B cell (primary cell): ENCODE data around the gene CDC14A. TPM values are rescaled to one million over a fixed set of nuclear protein-coding genes. Genes with fewer than 3 reads are reported as not detected.

Source experiments
- ATAC-seq: fragments of 200-7000 bp; cut with Tn5 transposase; one replicate; pipeline ENCODE4 v1.10.0; 2021; ENCODE audit warnings: low read depth, mild to moderate bottlenecking, moderate number of reproducible peaks, moderate library complexity
- CTCF ChIA-PET: fragments of 350-600 bp; sonication (Branson Sonifier 250); formaldehyde crosslinking; loops from one replicate; lab custom pipeline; 2021; ENCODE audit warnings: antibody characterized with exemption, inconsistent platforms; lab: Charles Lee
- POLR2A ChIA-PET: fragments of 350-600 bp; sonication (Branson Sonifier 250); formaldehyde crosslinking; loops from one replicate; lab custom pipeline; 2021; ENCODE audit warnings: antibody characterized with exemption; lab: Charles Lee
- DNase-seq: peaks from one replicate; pipeline ENCODE4 v3.0.0; 2013
- H2AFZ ChIP-seq: 2 replicates; pipeline ENCODE4 v1.6.1; 2012; ENCODE audit warnings: mild to moderate bottlenecking, low read depth, low read length; ENCODE audit not compliant: insufficient read depth, poor library complexity, severe bottlenecking
- H3K27ac ChIP-seq, 2 donors: 1 replicate in 1 of 2; 2 replicates in 1 of 2; pipeline ENCODE4 v1.5.1; 2012 to 2013; ENCODE audit warnings: low read length in 2 of 2, mild to moderate bottlenecking in 2 of 2, moderate library complexity in 1 of 2
- H3K27me3 ChIP-seq, 4 experiments: fragments of 200-600 bp in 1 of 4; sonication (generic) in 1 of 4; replicated peaks in 1 of 4; 1 replicate in 2 of 4; 2 replicates in 2 of 4; pipeline versions ENCODE4 v1.6.1 to v1.7.0; 2013 to 2016; ENCODE audit warnings: low read length in 3 of 4, mild to moderate bottlenecking in 2 of 4, mixed read lengths in 1 of 4, moderate library complexity in 1 of 4; ENCODE audit not compliant: insufficient read depth in 4 of 4, control insufficient read depth in 3 of 4; ENCODE audit errors: control extremely low read depth in 1 of 4
- H3K36me3 ChIP-seq, 2 experiments: replicated peaks in 1 of 2; 1 replicate in 1 of 2; 2 replicates in 1 of 2; pipeline versions ENCODE4 v1.6.1 to v1.7.1; 2013; ENCODE audit warnings: low read length in 1 of 2; ENCODE audit not compliant: insufficient read depth in 2 of 2, control insufficient read depth in 1 of 2; ENCODE audit errors: control extremely low read depth in 1 of 2, extremely low read depth in 1 of 2
- H3K4me1 ChIP-seq, 2 donors: fragments of 200-600 bp in 1 of 2; sonication (generic) in 1 of 2; 1 replicate in 1 of 2; 2 replicates in 1 of 2; pipeline versions ENCODE4 v1.5.1 to v1.6.1; 2013 to 2017; ENCODE audit warnings: low read length in 2 of 2; ENCODE audit not compliant: control insufficient read depth in 2 of 2, insufficient read depth in 2 of 2
- H3K4me2 ChIP-seq: replicated peaks from 2 replicates; pipeline ENCODE3; 2012; ENCODE audit warnings: mild to moderate bottlenecking, low read depth, low read length; ENCODE audit not compliant: poor library complexity, severe bottlenecking
- H3K4me3 ChIP-seq, 5 experiments: fragments of 200-600 bp in 1 of 5; sonication (generic) in 1 of 5; 1 replicate in 3 of 5; 2 replicates in 2 of 5; pipeline versions ENCODE4 v1.5.1 to v1.7.0; 2011 to 2016; ENCODE audit warnings: low read length in 4 of 5, mild to moderate bottlenecking in 4 of 5, low read depth in 2 of 5, control low read depth in 1 of 5, moderate library complexity in 1 of 5; ENCODE audit not compliant: insufficient read depth in 1 of 5; ENCODE audit errors: control extremely low read depth in 1 of 5, extremely low read depth in 1 of 5
- H3K79me2 ChIP-seq: fragments of 200-600 bp; sonication (generic); one replicate; pipeline ENCODE4 v1.6.0; 2016; ENCODE audit warnings: low read length; ENCODE audit not compliant: control insufficient read depth, insufficient read depth
- H3K9ac ChIP-seq: fragments of 200-600 bp; sonication (generic); 2 replicates; pipeline ENCODE4 v1.6.1; 2017; ENCODE audit warnings: mild to moderate bottlenecking, low read length, moderate library complexity
- H3K9me3 ChIP-seq, 3 donors: one replicate each; pipeline versions ENCODE4 v1.6.1 to v1.7.1; 2013; ENCODE audit warnings: low read length in 2 of 3; ENCODE audit not compliant: control insufficient read depth in 2 of 3, insufficient read depth in 1 of 3; ENCODE audit errors: control extremely low read depth in 1 of 3
- H4K20me1 ChIP-seq: 2 replicates; pipeline ENCODE4 v1.6.0; 2012; ENCODE audit warnings: mild to moderate bottlenecking, low read length; ENCODE audit not compliant: insufficient read depth, control insufficient read depth, poor library complexity, severe bottlenecking
- H3K27ac Mint-ChIP-seq: one replicate; pipeline ENCODE4 v1.8.0; 2021; ENCODE audit warnings: mixed read lengths
- H3K27me3 Mint-ChIP-seq: one replicate; pipeline ENCODE4 v1.8.0; 2021; ENCODE audit warnings: mixed read lengths
- H3K4me1 Mint-ChIP-seq: one replicate; pipeline ENCODE4 v1.8.0; 2021; ENCODE audit warnings: mixed read lengths
- H3K4me3 Mint-ChIP-seq: one replicate; pipeline ENCODE4 v1.8.0; 2021; ENCODE audit warnings: mixed read lengths
- H3K9me3 Mint-ChIP-seq: one replicate; pipeline ENCODE4 v1.8.0; 2022; ENCODE audit warnings: mixed read lengths; ENCODE audit not compliant: insufficient read depth
- CTCF ChIP-seq: fragments of 200-600 bp; IDR thresholded peaks from one replicate; pipeline ENCODE4 v1.8.0; 2022; ENCODE audit warnings: antibody characterized with exemption, mild to moderate bottlenecking
- EZH2 ChIP-seq: IDR thresholded peaks from 2 replicates; pipeline ENCODE4 v1.6.1; 2012; ENCODE audit warnings: borderline replicate concordance, low read depth, mild to moderate bottlenecking, moderate library complexity, low read length; ENCODE audit not compliant: insufficient read depth, poor library complexity, severe bottlenecking
- WGBS: methylation state at CpG from one replicate; pipeline ENCODE4 v1.1.5; 2013; ENCODE audit warnings: missing lambda C conversion rate; ENCODE audit not compliant: insufficient coverage; 5-methylcytosine and 5-hydroxymethylcytosine counted together
- intact Hi-C: fragments of 100-400 bp; cut with micrococcal nuclease; formaldehyde crosslinking; loops from one replicate; pipeline ENCODE4 v1.10.0; 2022
- polyA plus RNA-seq: library from polyadenylated mRNA; depleted of rRNA; stranded (reverse); fragments of >200 nt; gene quantifications from 2 replicates; pipeline ENCODE4 v1.2.3, GENCODE V29; 2012
- total RNA-seq, 2 donors: library from RNA; stranded (reverse); fragments of 120-200 nt in 1 of 2; gene quantifications; 1 replicate in 1 of 2; 2 replicates in 1 of 2; pipeline versions ENCODE4 v1.2.3 to v1.2.4, GENCODE V29; 2013 to 2022

Gene CDC14A
- total and polyA plus RNA-seq, 2 donors (not counting 1 experiment from before 2014, with no cell fraction given) = 6.1 to 41.7 TPM

GRCh38 chr1:100565533-100565932 lies 213.2 kb downstream of the CDC14A start:
- WGBS = 56% methylated on average over 2 of the region's 3 CpGs
- H3K36me3 ChIP-seq = no peaks in the 10 kb centered on the region
- ChIA-PET POLR2A (no interaction called here), CTCF (interaction anchor here (0.6 kb wide), 1 partner anchor 1435 kb away, joined by 3 read pairs; no protein-coding TSS in a partner anchor)
- H3K79me2 ChIP-seq = no peaks in the 10 kb centered on the region
- Mint-ChIP-seq H3K27me3 (peaks cover 32% of the 10 kb centered on the region), H3K9me3 (no peaks in the 10 kb centered on the region), H3K4me3 (no peak overlapping the region), H3K4me1 (peaks cover 9% of the 10 kb centered on the region), H3K27ac (no peak overlapping the region)
- TF ChIP-seq EZH2 = no peak
- TF ChIP-seq CTCF = no peak
- intact Hi-C loops = no loop called here
- peaks cover 0 to 6% (median 0%) of the 10 kb centered on the region in 4 experiments for H3K27me3 ChIP-seq
- no peak overlapping the region for H2AFZ ChIP-seq
- ATAC-seq (no peak), DNase-seq (peak; percentile 9)
- H3K4me3 ChIP-seq = no peak overlapping the region
- no peaks in the 10 kb centered on the region for H3K4me1 ChIP-seq
- H3K4me2 ChIP-seq = no peak overlapping the region
- H3K9me3 ChIP-seq = peaks cover 0 to 3% (median 0%) of the 10 kb centered on the region in 3 donors
- H3K27ac ChIP-seq = no peak overlapping the region
- H4K20me1 ChIP-seq = no peaks in the 10 kb centered on the region
- H3K9ac ChIP-seq = no peak overlapping the region

- WGBS = 50% methylated on average over 1 of the region's 5 CpGs
- intact Hi-C loops = no loop called here
- CTCF ChIA-PET = no interaction called here
Observed at GRCh38 chr1:100565937-100566699, 213.8 kb downstream of the CDC14A start.

More at GRCh38 chr1:100565937-100566699, 213.8 kb downstream of the CDC14A start:
- Histone ChIP-seq H3K4me3 (no peak overlapping the region), H3K36me3 (no peaks in the 10 kb centered on the region), H3K9ac (no peak overlapping the region), H2AFZ (no peak overlapping the region), H3K9me3 (peaks cover 0 to 3% (median 0%) of the 10 kb centered on the region in 3 donors), H3K4me1 (no peaks in the 10 kb centered on the region), H3K27me3 (peaks cover 0 to 6% (median 0%) of the 10 kb centered on the region in 4 experiments), H4K20me1 (no peaks in the 10 kb centered on the region), H3K79me2 (no peaks in the 10 kb centered on the region), H3K27ac (no peak overlapping the region), H3K4me2 (no peak overlapping the region)
- ATAC-seq (no peak), DNase-seq (no peak)
- Mint-ChIP-seq H3K4me1 (peaks cover 9% of the 10 kb centered on the region), H3K27ac (no peak overlapping the region), H3K27me3 (peaks cover 37% of the 10 kb centered on the region), H3K9me3 (peaks cover 6% of the 10 kb centered on the region), H3K4me3 (no peak overlapping the region)
- POLR2A ChIA-PET = no interaction called here
- TF ChIP-seq EZH2 (no peak), CTCF (no peak)
